Right atrium auricular region (tissue), 2 donors: ENCODE results near the gene MSMB. TPM values are rescaled to one million over a fixed set of nuclear protein-coding genes. Genes with fewer than 3 reads are reported as not detected.

Experiments used
- DNase-seq: peaks from one replicate; pipeline ENCODE4 v3.0.0-alpha.2; 2019; ENCODE audit warnings: low spot score
- H3K27ac ChIP-seq, 2 donors: fragments of 200-600 bp; sonication (generic); 1 replicate in 1 of 2; 2 replicates in 1 of 2; pipeline ENCODE4 v1.5.1; 2016 to 2019
- H3K27me3 ChIP-seq, 2 donors: fragments of 200-600 bp; sonication (generic); one replicate each; pipeline versions ENCODE4 v1.5.1 to v1.6.0; 2017 to 2019
- H3K36me3 ChIP-seq: fragments of 200-600 bp; sonication (generic); one replicate; pipeline ENCODE4 v1.5.1; 2016
- H3K4me1 ChIP-seq, 2 donors: fragments of 200-600 bp; sonication (generic); one replicate each; pipeline versions ENCODE4 v1.5.1 to v1.6.0; 2017 to 2019
- H3K4me3 ChIP-seq, 2 donors: fragments of 200-600 bp; sonication (generic); 1 replicate in 1 of 2; 2 replicates in 1 of 2; pipeline ENCODE4 v1.5.1; 2017 to 2019; ENCODE audit warnings: mild to moderate bottlenecking in 1 of 2, moderate library complexity in 1 of 2
- H3K9me3 ChIP-seq, 2 donors: fragments of 200-600 bp; sonication (generic); one replicate each; pipeline ENCODE4 v1.5.1; 2019
- total RNA-seq, 2 donors: library from RNA; depleted of rRNA; stranded (reverse); fragments of >200 nt; gene quantifications; one replicate each; pipeline ENCODE4 v1.1.0, GENCODE V29; 2016
- TF ChIP-seq, protein P1 (sequence below), 2 donors: fragments of 200-600 bp; sonication (generic); IDR thresholded peaks; one replicate each; pipeline ENCODE4 v1.5.1; 2019; ENCODE audit warnings: antibody characterized with exemption in 2 of 2

MSMB gene
- total RNA-seq, 2 donors from 2014 or later = not detected

DNA sequence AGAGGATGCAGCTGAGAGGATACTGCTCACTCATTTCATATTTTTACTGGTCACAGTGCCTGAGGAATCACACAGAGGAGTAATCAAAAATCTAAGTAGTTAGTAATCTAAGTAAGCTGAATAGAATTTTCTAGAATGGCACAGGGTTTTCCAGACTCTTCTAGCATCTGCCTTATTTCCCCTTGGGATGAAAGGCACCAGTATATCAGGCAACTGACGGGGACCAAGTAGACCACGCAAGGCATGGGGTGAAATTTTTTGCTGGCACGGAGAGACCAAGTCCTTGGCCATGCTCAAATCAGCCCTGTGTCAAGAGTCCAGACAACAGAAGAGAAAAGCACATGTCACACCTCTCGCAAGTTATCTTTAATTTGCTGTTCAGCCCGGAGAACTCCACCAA lies 29.9 kb downstream of the MSMB start:
- Histone ChIP-seq H3K27me3 (no peaks in the 10 kb centered on the region), H3K36me3 (peaks cover 46% of the 10 kb centered on the region), H3K27ac (peak overlapping the region in 1 of 2 donors; percentile 50), H3K4me1 (peaks cover 0 to 61% of the 10 kb centered on the region in 2 donors), H3K4me3 (no peak overlapping the region), H3K9me3 (no peaks in the 10 kb centered on the region)
- TF ChIP-seq, protein P1, sequence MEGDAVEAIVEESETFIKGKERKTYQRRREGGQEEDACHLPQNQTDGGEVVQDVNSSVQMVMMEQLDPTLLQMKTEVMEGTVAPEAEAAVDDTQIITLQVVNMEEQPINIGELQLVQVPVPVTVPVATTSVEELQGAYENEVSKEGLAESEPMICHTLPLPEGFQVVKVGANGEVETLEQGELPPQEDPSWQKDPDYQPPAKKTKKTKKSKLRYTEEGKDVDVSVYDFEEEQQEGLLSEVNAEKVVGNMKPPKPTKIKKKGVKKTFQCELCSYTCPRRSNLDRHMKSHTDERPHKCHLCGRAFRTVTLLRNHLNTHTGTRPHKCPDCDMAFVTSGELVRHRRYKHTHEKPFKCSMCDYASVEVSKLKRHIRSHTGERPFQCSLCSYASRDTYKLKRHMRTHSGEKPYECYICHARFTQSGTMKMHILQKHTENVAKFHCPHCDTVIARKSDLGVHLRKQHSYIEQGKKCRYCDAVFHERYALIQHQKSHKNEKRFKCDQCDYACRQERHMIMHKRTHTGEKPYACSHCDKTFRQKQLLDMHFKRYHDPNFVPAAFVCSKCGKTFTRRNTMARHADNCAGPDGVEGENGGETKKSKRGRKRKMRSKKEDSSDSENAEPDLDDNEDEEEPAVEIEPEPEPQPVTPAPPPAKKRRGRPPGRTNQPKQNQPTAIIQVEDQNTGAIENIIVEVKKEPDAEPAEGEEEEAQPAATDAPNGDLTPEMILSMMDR (IDR thresholded peaks at IDR 0.05) = no peak
- no peak for DNase-seq

DNA sequence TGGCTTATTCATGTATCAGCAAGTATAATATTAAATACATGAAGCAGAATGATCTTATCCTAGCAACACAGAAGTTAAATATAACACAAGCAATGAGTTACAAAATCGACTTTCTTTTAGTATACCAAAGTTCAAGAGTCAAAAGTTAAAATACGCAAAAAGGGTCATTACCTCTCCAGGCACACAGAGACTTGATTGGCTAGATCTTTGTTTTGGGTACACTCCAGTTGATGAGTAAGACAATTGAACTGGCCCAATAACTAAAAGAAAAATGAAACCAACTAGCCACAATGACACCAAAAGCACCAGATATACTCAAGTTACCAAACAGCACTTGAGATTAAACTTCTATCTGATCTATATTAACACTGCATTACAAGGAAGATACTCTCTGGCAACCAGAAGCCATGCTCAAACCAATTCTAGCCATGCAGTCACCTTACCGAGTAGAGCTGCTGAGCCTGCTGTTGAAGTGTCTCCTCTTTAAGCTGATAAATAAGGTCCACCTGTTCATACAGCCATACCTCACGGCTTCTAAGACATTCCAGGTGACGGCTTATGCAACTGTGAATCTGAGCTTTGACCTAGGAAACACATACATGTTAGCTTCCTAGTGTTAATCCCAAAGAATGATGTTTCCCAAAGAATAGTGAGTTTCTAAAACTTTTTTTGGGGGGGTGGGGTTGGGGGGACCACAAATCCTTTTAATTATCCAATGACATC lies 31.2 kb downstream of the MSMB start:
- TF ChIP-seq, protein P1 (IDR thresholded peaks at IDR 0.05) = no peak
- H3K27ac ChIP-seq = no peak overlapping the region

DNA sequence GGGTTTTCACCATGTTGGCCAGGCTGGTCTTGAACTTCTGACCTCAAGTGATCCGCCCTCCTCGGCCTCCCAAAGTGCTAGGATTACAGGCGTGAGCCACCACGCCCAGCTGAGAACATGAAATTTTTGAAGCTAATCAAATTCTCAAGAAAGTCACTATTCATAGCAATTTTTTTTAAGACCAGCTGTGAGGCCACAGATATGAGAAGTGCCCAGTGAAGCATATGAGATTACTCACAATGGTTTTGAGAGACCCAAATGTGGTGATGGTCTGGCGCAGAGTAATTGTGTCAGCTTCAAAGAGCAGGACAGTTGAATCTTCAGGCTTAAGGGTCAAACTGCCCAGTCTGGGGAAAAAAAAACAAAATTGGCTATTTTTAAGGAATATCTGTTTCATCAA lies 31.9 kb downstream of the MSMB start:
- TF ChIP-seq, protein P1 (IDR thresholded peaks at IDR 0.05) = no peak
- H3K36me3 ChIP-seq = peaks cover 66% of the 10 kb centered on the region
- no peak for DNase-seq
- H3K27me3 ChIP-seq = no peaks in the 10 kb centered on the region
- H3K4me3 ChIP-seq = no peak overlapping the region
- peaks cover 0 to 41% of the 10 kb centered on the region in 2 donors for H3K4me1 ChIP-seq
- no peaks in the 10 kb centered on the region for H3K9me3 ChIP-seq
- H3K27ac ChIP-seq = no peak overlapping the region

More for the DNA sequence above, 31.2 kb downstream of the MSMB start:
- H3K4me1 ChIP-seq = peaks cover 0 to 47% of the 10 kb centered on the region in 2 donors
- no peak for DNase-seq
- H3K4me3 ChIP-seq = no peak overlapping the region
- H3K9me3 ChIP-seq = no peaks in the 10 kb centered on the region
- H3K27me3 ChIP-seq = no peaks in the 10 kb centered on the region
- H3K36me3 ChIP-seq = peaks cover 59% of the 10 kb centered on the region

DNA sequence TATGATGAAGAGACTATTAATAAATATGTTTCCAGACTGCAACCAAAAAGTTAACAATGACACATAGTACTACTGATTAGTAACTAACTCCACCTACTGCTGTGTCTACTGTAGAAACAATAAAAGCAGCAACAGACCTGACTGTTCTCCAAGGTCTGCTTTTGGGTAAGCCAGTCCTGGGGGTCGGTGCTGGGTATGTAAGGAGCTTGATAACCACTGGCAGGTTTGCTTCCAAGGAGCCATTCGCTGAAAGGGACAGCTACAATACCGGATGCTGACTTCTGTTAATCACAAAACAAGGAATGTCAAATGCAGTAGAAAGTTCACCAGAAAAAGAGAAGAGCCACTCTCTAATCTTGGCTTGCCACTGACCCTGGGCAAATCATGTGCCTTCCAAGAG lies 33.3 kb downstream of the MSMB start:
- Histone ChIP-seq H3K9me3 (no peaks in the 10 kb centered on the region), H3K4me1 (peaks cover 0 to 26% of the 10 kb centered on the region in 2 donors), H3K4me3 (no peak overlapping the region), H3K27me3 (no peaks in the 10 kb centered on the region), H3K36me3 (peaks cover 80% of the 10 kb centered on the region), H3K27ac (no peak overlapping the region)
- no peak for DNase-seq
- TF ChIP-seq, protein P1 (IDR thresholded peaks at IDR 0.05) = no peak

DNA sequence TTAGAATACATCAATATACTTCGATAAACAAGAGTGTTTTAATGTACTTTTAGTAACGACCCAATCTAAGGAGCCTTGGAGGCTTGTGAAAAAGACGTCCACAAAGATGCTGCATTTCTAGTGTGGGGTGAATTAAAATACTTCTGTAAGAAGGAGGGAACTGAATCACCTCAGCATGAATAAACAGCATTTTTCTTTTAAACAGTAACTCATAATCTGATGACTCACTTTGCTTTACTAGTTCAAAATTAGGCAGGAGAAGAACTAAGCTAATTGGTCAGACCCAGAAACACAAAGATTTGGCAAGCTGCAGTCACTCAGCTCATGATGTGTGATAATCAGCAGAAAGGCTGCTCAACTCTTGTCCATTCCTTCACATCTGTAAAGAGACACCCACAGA lies 39.9 kb downstream of the MSMB start:
- Histone ChIP-seq H3K4me1 (no peaks in the 10 kb centered on the region), H3K36me3 (peaks cover 95% of the 10 kb centered on the region), H3K27ac (no peak overlapping the region), H3K9me3 (no peaks in the 10 kb centered on the region), H3K4me3 (no peak overlapping the region), H3K27me3 (no peaks in the 10 kb centered on the region)
- DNase-seq = no peak
- TF ChIP-seq, protein P1 (IDR thresholded peaks at IDR 0.05) = no peak

DNA sequence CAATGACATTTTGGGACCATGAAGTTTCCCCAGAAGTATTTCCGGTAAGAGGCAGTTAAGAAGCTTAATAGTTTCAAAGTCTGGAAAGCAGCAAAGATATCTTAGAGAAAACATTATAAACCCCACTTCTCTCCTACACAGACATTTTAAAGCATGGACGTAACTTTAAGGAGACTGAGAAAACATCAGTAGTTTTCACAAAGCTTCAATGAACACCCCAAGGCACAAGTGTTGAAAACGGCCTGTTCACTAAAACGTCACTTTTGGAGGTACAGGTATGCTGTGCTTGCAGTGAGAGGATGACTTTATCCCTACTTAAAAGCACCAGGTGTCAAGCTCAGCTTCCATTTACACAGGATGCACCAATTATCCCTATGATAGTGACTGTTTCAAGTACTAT lies 40.7 kb downstream of the MSMB start:
- Histone ChIP-seq H3K27me3 (no peaks in the 10 kb centered on the region), H3K36me3 (peaks cover 87% of the 10 kb centered on the region), H3K9me3 (no peaks in the 10 kb centered on the region), H3K27ac (no peak overlapping the region), H3K4me3 (no peak overlapping the region), H3K4me1 (no peaks in the 10 kb centered on the region)
- no peak for DNase-seq
- TF ChIP-seq, protein P1 (IDR thresholded peaks at IDR 0.05) = no peak
